Measurements from ENCODE around the gene RGS6. TPM values are rescaled to one million over a fixed set of nuclear protein-coding genes. Genes with fewer than 3 reads are reported as not detected.

RGS6 gene
- total and polyA plus RNA-seq, 4 experiments from 2014 or later: 0.32 TPM; not detected in 3

DNA sequence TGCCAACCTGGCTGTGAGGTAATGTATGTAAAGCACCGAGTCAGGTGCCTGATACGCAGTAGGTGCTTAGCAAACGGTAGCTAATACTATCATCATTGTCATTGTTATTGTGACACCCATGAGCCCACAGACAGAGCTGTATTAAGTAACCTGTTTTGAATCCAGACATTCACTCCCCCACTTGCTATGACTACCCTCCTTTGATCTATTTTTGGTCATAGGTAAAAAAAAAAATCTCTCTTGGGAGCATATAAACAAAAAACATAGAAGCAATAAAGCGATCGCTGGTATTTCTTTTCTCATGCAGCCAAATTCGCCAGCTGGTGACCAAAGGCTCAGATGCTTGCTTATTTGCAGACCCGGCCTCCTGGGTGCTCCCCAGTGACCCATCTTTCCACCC lies 631.4 kb downstream of the RGS6 start:
- ChIA-PET CTCF (ENCODE audit: partially characterized antibody) (interaction anchor here (0.6 kb wide), 1 partner anchor 59 kb away, joined by 3 read pairs; no protein-coding TSS in a partner anchor), POLR2A (ENCODE audit: partially characterized antibody) (no interaction called here)
- Mint-ChIP-seq H3K27ac (no peak overlapping the region), H3K36me3 (no peaks in the 10 kb centered on the region), H3K9me3 (no peaks in the 10 kb centered on the region), H3K4me3 (no peak overlapping the region), H3K4me1 (peaks cover 0 to 4% (median 1%) of the 10 kb centered on the region in 4 donors), H3K27me3 (no peaks in the 10 kb centered on the region)
- DNase-seq: no peak
- no peaks in the 10 kb centered on the region for H3K9me3 ChIP-seq (ENCODE audit: control insufficient read depth in 1 of 2, low read length in 2 of 2)
- no peaks in the 10 kb centered on the region for H3K36me3 ChIP-seq (ENCODE audit: insufficient read depth, low read length)
- H3K4me1 ChIP-seq (ENCODE audit: insufficient read depth, low read length): no peaks in the 10 kb centered on the region
- no peak overlapping the region for H3K27ac ChIP-seq (ENCODE audit: low read depth, low read length)
- no peak overlapping the region for H3K4me3 ChIP-seq (ENCODE audit: low read length in 2 of 2)
- intact Hi-C loops (cut with micrococcal nuclease): no loop called here
- no peaks in the 10 kb centered on the region for H3K27me3 ChIP-seq (ENCODE audit: insufficient read depth, low read length)

DNA sequence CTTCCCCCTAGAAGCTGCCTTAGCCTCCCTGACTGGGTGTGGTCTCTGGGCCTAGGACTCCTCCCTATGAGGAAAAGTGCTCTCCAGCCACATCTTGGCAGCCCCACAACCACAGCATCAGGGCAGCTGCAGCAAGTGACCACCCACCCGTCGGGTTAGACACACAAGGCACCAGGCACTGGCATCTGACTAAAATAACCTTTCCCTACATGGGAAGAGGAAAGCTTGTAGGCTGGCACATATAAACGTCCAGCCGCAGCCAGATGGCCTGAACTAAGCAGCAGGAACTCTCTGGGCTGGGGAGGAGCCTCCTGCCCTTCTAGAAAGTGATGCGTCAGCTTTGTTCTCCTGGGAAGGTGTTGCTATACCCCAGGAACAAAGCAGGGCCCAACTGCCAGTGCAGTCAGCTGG lies 632.9 kb downstream of the RGS6 start:
- DNase-seq: no peak
- no peak overlapping the region for H3K27ac Mint-ChIP-seq
- intact Hi-C loops (cut with micrococcal nuclease): no loop called here
- peaks cover 0 to 4% (median 0%) of the 10 kb centered on the region in 4 donors for H3K4me1 Mint-ChIP-seq
- H3K9me3 Mint-ChIP-seq: no peaks in the 10 kb centered on the region
- H3K27me3 Mint-ChIP-seq: no peaks in the 10 kb centered on the region
- H3K4me3 Mint-ChIP-seq: no peak overlapping the region
- Histone ChIP-seq H3K4me3 (ENCODE audit: low read length in 2 of 2) (no peak overlapping the region), H3K27ac (ENCODE audit: low read depth, low read length) (no peak overlapping the region), H3K27me3 (ENCODE audit: insufficient read depth, low read length) (no peaks in the 10 kb centered on the region), H3K36me3 (ENCODE audit: insufficient read depth, low read length) (no peaks in the 10 kb centered on the region), H3K9me3 (ENCODE audit: control insufficient read depth in 1 of 2, low read length in 2 of 2) (no peaks in the 10 kb centered on the region), H3K4me1 (ENCODE audit: insufficient read depth, low read length) (no peaks in the 10 kb centered on the region)
- CTCF ChIA-PET (ENCODE audit: partially characterized antibody): no interaction called here
- POLR2A ChIA-PET (ENCODE audit: partially characterized antibody): no interaction called here
- no peaks in the 10 kb centered on the region for H3K36me3 Mint-ChIP-seq

GRCh38 chr14:72565917-72566316 lies 633.7 kb downstream of the RGS6 start:
- Mint-ChIP-seq H3K36me3 (no peaks in the 10 kb centered on the region), H3K4me3 (no peak overlapping the region), H3K27me3 (peaks cover 0 to 2% of the 10 kb centered on the region in 2 donors), H3K27ac (no peak overlapping the region), H3K4me1 (no peaks in the 10 kb centered on the region), H3K9me3 (peaks cover 0 to 1% (median 0%) of the 10 kb centered on the region in 8 donors)
- ChIA-PET POLR2A (ENCODE audit: partially characterized antibody) (no interaction called here), CTCF (ENCODE audit: partially characterized antibody) (no interaction called here)
- Histone ChIP-seq H3K27me3 (ENCODE audit: insufficient read depth, low read length) (no peaks in the 10 kb centered on the region), H3K36me3 (ENCODE audit: insufficient read depth, low read length) (no peaks in the 10 kb centered on the region), H3K4me3 (ENCODE audit: low read length in 2 of 2) (no peak overlapping the region), H3K9me3 (ENCODE audit: control insufficient read depth in 1 of 2, low read length in 2 of 2) (no peaks in the 10 kb centered on the region), H3K27ac (ENCODE audit: low read depth, low read length) (no peak overlapping the region), H3K4me1 (ENCODE audit: insufficient read depth, low read length) (no peaks in the 10 kb centered on the region)
- DNase-seq: no peak
- intact Hi-C loops (cut with micrococcal nuclease): no loop called here

- Histone ChIP-seq H3K4me1 (ENCODE audit: insufficient read depth, low read length) (no peaks in the 10 kb centered on the region), H3K36me3 (ENCODE audit: insufficient read depth, low read length) (no peaks in the 10 kb centered on the region), H3K4me3 (ENCODE audit: low read length in 2 of 2) (no peak overlapping the region), H3K27me3 (ENCODE audit: insufficient read depth, low read length) (no peaks in the 10 kb centered on the region), H3K9me3 (ENCODE audit: control insufficient read depth in 1 of 2, low read length in 2 of 2) (no peaks in the 10 kb centered on the region), H3K27ac (ENCODE audit: low read depth, low read length) (no peak overlapping the region)
- intact Hi-C loops (cut with micrococcal nuclease): no loop called here
- Mint-ChIP-seq H3K4me1 (no peaks in the 10 kb centered on the region), H3K9me3 (peaks cover 0 to 9% (median 0%) of the 10 kb centered on the region in 8 donors), H3K27me3 (peaks cover 0 to 2% of the 10 kb centered on the region in 2 donors), H3K36me3 (no peaks in the 10 kb centered on the region), H3K4me3 (no peak overlapping the region), H3K27ac (no peak overlapping the region)
- ChIA-PET CTCF (ENCODE audit: partially characterized antibody) (no interaction called here), POLR2A (ENCODE audit: partially characterized antibody) (no interaction called here)
- DNase-seq: no peak
These were observed 635.0 kb downstream of the RGS6 start for GRCh38 chr14:72567226-72567625.

DNA sequence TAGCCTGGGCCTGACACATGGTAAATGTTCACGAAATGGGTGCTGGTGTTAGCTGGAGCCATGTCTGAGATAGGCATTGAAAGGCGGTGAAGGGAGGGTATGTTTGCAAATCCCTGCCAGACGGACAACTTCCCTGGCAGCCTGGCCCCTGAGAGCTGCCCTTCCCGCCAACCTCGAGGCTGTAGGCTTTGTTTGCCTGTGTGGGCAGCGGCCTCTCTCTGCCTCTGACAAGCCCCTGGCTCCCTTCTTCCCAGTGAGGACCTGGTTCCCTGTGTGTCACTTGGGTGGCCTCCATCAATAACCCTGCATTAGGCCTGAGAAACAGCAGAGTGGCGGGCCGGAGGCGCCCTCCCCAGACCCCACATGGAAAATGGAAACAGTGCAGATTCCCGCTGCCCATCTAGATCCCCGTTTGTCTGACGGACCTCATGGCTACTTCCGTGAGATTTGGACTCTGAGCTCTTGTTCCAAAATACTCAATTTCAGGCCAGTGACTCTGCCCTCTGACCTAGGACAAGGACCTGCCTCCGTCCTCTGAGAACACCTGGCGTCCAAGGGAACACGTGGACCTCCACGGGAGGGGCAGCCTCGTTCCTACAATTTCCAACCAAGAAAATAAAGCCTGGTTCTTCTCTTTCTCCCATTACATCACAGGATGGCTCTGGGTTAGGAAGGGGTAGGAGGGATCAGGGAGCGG lies 636.2 kb downstream of the RGS6 start:
- H3K36me3 ChIP-seq (ENCODE audit: insufficient read depth, low read length): no peaks in the 10 kb centered on the region
- H3K27me3 ChIP-seq (ENCODE audit: insufficient read depth, low read length): no peaks in the 10 kb centered on the region
- H3K4me3 Mint-ChIP-seq: no peak overlapping the region
- H3K4me1 ChIP-seq (ENCODE audit: insufficient read depth, low read length): no peaks in the 10 kb centered on the region
- no peaks in the 10 kb centered on the region for H3K9me3 ChIP-seq (ENCODE audit: control insufficient read depth in 1 of 2, low read length in 2 of 2)
- intact Hi-C loops (cut with micrococcal nuclease): no loop called here
- no peaks in the 10 kb centered on the region for H3K36me3 Mint-ChIP-seq
- no peak for DNase-seq
- H3K27ac ChIP-seq (ENCODE audit: low read depth, low read length): no peak overlapping the region
- POLR2A ChIA-PET (ENCODE audit: partially characterized antibody): no interaction called here
- peaks cover 0 to 9% (median 0%) of the 10 kb centered on the region in 8 donors for H3K9me3 Mint-ChIP-seq
- H3K27me3 Mint-ChIP-seq: peaks cover 0 to 2% of the 10 kb centered on the region in 2 donors
- H3K27ac Mint-ChIP-seq: peak overlapping the region in 2 of 7 donors; percentile 53 to 68
- CTCF ChIA-PET (ENCODE audit: partially characterized antibody): no interaction called here
- H3K4me3 ChIP-seq (ENCODE audit: low read length in 2 of 2): no peak overlapping the region
- no peaks in the 10 kb centered on the region for H3K4me1 Mint-ChIP-seq

- DNase-seq: no peak
- ChIA-PET POLR2A (ENCODE audit: partially characterized antibody) (no interaction called here), CTCF (ENCODE audit: partially characterized antibody) (no interaction called here)
- Mint-ChIP-seq H3K4me1 (peaks cover 0 to 2% (median 0%) of the 10 kb centered on the region in 4 donors), H3K36me3 (no peaks in the 10 kb centered on the region), H3K27ac (no peak overlapping the region), H3K4me3 (no peak overlapping the region), H3K9me3 (peaks cover 0 to 9% (median 0%) of the 10 kb centered on the region in 8 donors), H3K27me3 (peaks cover 0 to 3% of the 10 kb centered on the region in 2 donors)
- no peaks in the 10 kb centered on the region for H3K4me1 ChIP-seq (ENCODE audit: insufficient read depth, low read length)
- intact Hi-C loops (cut with micrococcal nuclease): no loop called here
- no peaks in the 10 kb centered on the region for H3K27me3 ChIP-seq (ENCODE audit: insufficient read depth, low read length)
- no peak overlapping the region for H3K4me3 ChIP-seq (ENCODE audit: low read length in 2 of 2)
- no peak overlapping the region for H3K27ac ChIP-seq (ENCODE audit: low read depth, low read length)
- H3K36me3 ChIP-seq (ENCODE audit: insufficient read depth, low read length): no peaks in the 10 kb centered on the region
- H3K9me3 ChIP-seq (ENCODE audit: control insufficient read depth in 1 of 2, low read length in 2 of 2): no peaks in the 10 kb centered on the region
These were observed 641.6 kb downstream of the RGS6 start for GRCh38 chr14:72573725-72574417.

DNA sequence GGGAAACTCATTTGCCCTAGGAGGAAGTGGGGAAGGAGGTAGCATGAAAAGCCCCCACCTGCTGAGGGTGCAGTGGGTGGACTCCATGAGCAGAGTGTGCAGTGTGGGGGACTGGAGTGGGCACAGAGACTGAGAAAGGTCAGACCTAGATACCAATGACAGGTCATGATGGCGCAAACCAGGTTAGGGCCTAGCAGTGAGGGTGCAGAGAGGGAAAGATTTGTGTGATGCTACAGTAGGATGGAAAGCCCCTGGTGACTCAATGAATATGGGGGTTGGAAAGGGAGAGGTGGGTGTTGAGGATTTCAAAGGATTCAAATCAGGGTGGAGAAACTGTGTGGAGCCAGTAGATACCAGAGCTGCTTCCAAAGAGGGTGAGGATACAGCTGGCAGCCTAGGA lies 642.5 kb downstream of the RGS6 start:
- Mint-ChIP-seq H3K27ac (no peak overlapping the region), H3K9me3 (peaks cover 0 to 9% (median 0%) of the 10 kb centered on the region in 8 donors)
- CTCF ChIA-PET (ENCODE audit: partially characterized antibody): no interaction called here

More for the DNA sequence above, 642.5 kb downstream of the RGS6 start:
- Mint-ChIP-seq H3K4me1 (peaks cover 0 to 2% (median 0%) of the 10 kb centered on the region in 4 donors), H3K36me3 (no peaks in the 10 kb centered on the region), H3K27me3 (peaks cover 0 to 3% of the 10 kb centered on the region in 2 donors), H3K4me3 (peak overlapping the region in 1 of 8 donors; percentile 1)
- Histone ChIP-seq H3K4me1 (ENCODE audit: insufficient read depth, low read length) (no peaks in the 10 kb centered on the region), H3K27me3 (ENCODE audit: insufficient read depth, low read length) (no peaks in the 10 kb centered on the region), H3K36me3 (ENCODE audit: insufficient read depth, low read length) (no peaks in the 10 kb centered on the region), H3K4me3 (ENCODE audit: low read length in 2 of 2) (no peak overlapping the region), H3K27ac (ENCODE audit: low read depth, low read length) (no peak overlapping the region), H3K9me3 (ENCODE audit: control insufficient read depth in 1 of 2, low read length in 2 of 2) (no peaks in the 10 kb centered on the region)
- no peak for DNase-seq
- intact Hi-C loops (cut with micrococcal nuclease): no loop called here
- POLR2A ChIA-PET (ENCODE audit: partially characterized antibody): no interaction called here
